Upper lobe of left lung (tissue), 4 donors: Measurements from ENCODE around the gene CFAP73.

ENCODE experiments used
- EP300 ChIP-seq, 4 donors: sonication (generic); formaldehyde crosslinking; IDR thresholded peaks; one replicate each; pipeline ENCODE4 v1.5.1; 2017; ENCODE audit warnings: antibody characterized with exemption in 4 of 4, control low read depth in 2 of 4
- POLR2A ChIP-seq, 4 donors: fragments of 450-650 bp; IDR thresholded peaks; one replicate each; pipeline ENCODE4 v1.5.1; 2016 to 2017; ENCODE audit warnings: antibody characterized with exemption in 4 of 4, mild to moderate bottlenecking in 2 of 4
- POLR2AphosphoS5 ChIP-seq, 2 donors: sonication (generic); formaldehyde crosslinking; IDR thresholded peaks; one replicate each; pipeline ENCODE4 v1.5.1; 2017; ENCODE audit warnings: antibody characterized with exemption in 2 of 2
- TF ChIP-seq, protein P1 (sequence below), 6 experiments: fragments of 450-650 bp in 4 of 6; fragments of 200-600 bp in 2 of 6; sonication (generic) in 2 of 6; IDR thresholded peaks; one replicate each; pipeline ENCODE4 v1.5.1; 2016 to 2019; ENCODE audit warnings: antibody characterized with exemption in 6 of 6

DNA sequence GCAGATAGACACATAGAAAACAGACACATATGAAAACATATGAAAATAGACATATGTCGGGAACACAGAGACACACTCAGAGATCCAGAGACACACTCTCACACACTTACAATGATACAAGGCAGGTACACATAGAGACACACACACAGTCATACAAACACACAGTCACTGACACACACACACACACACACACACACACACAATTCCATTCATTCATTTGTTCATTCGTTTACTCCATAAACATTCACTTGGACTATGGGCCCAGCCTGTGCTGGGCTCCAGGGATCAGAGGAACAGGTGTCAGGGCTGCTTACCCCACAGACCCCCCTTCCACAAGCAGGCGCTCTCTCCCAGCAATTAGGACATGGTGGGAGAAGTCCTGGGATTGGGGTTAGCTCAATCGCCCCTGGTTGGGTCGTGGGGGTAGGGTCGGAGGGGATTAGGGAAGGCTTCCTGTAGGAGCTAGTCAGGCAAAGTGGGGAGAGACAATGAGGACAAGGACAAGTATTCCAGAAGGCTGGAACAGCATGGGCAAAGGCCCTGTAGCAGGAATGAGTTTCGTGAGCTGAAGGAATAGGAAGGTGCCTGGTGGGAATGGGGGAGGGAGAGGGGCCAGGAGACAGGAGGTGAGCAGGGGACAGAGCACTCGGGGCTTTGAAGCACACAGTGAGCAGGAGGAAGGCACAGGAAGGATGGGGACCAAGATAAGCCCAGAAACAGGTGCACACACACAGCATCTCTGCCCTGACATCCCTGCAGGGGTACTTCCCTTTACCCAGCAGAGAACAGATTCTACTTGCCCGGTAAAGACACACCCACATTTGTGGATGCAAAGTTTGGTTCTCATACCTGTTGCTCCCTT is 20.5 kb upstream of the CFAP73 start:
- TF ChIP-seq POLR2AphosphoS5 (IDR thresholded peaks at IDR 0.05) (no peak), POLR2A (IDR thresholded peaks at IDR 0.05) (no peak), EP300 (IDR thresholded peaks at IDR 0.05) (no peak)
- TF ChIP-seq, protein P1, sequence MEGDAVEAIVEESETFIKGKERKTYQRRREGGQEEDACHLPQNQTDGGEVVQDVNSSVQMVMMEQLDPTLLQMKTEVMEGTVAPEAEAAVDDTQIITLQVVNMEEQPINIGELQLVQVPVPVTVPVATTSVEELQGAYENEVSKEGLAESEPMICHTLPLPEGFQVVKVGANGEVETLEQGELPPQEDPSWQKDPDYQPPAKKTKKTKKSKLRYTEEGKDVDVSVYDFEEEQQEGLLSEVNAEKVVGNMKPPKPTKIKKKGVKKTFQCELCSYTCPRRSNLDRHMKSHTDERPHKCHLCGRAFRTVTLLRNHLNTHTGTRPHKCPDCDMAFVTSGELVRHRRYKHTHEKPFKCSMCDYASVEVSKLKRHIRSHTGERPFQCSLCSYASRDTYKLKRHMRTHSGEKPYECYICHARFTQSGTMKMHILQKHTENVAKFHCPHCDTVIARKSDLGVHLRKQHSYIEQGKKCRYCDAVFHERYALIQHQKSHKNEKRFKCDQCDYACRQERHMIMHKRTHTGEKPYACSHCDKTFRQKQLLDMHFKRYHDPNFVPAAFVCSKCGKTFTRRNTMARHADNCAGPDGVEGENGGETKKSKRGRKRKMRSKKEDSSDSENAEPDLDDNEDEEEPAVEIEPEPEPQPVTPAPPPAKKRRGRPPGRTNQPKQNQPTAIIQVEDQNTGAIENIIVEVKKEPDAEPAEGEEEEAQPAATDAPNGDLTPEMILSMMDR (IDR thresholded peaks at IDR 0.05) = no peak
